ENCODE data around the gene NSD1. TPM values are rescaled to one million over a fixed set of nuclear protein-coding genes. Genes with fewer than 3 reads are reported as not detected.

NSD1 gene
- 168 and 178 TPM in 2 replicates for total RNA-seq
- long read RNA-seq, partial matches to known transcripts, result 39 of 119 reads
- long read RNA-seq, other reads (novel, unspliced or antisense), result 77 of 119 reads

DNA sequence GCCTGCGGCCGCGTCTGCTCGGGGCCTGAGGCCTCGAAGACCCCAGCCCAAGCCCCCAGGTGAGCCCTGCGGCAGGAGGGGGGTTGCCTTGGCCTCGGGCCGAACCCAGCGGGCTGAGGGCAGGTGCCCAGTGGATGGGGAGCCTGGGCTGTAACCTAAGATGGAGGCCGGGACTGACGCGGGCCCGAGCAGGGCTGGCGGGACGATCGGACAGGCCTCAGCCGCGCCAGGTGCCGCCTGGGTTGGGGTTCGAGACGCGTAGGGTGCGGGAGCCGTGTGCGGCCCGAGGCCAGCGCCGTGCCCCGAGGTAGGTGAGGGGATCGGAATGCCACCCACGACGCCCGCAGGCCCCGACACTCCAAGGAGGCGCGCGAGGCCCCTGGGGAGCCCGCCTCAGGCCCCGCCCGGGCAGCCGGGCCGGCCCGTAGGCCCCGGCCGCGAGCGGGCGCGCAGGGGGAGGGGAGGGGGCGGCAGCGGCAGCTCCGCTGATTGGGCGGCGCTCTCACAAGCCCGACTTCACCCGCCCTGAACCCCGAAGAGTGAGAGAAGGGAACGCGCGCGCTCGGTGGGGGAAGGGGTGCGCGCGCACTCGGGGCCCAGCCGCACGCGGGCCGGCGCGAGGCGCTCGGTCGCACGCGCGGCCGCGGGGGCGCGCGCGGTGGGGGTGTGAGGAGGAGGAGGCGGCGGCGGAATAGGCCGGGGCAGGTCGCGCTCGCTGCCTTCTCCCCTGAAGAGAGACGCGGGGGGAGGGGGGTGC is at the start of gene NSD1:
NSD1 (plus strand) TSS at position 678 of the 757 bp plus-strand sequence. CDS start 1,331 bp downstream, outside the sequence.
- DNase-seq (ENCODE audit: low spot score, unreplicated experiment), result peak; percentile 84
- Mint-ChIP-seq H3K9me3 (ENCODE audit: low read depth) (no peaks in the 10 kb centered on the region), H3K4me1 (ENCODE audit: low read depth) (peaks cover 25% of the 10 kb centered on the region), H3K27ac (peak within 1 kb of the TSS; percentile 98), H3K36me3 (ENCODE audit: insufficient read depth) (peaks cover 18% of the 10 kb centered on the region), H3K27me3 (peaks cover 12% of the 10 kb centered on the region), H3K4me3 (ENCODE audit: low read depth) (peak within 1 kb of the TSS; percentile 86)
- TF ChIP-seq, protein P1, sequence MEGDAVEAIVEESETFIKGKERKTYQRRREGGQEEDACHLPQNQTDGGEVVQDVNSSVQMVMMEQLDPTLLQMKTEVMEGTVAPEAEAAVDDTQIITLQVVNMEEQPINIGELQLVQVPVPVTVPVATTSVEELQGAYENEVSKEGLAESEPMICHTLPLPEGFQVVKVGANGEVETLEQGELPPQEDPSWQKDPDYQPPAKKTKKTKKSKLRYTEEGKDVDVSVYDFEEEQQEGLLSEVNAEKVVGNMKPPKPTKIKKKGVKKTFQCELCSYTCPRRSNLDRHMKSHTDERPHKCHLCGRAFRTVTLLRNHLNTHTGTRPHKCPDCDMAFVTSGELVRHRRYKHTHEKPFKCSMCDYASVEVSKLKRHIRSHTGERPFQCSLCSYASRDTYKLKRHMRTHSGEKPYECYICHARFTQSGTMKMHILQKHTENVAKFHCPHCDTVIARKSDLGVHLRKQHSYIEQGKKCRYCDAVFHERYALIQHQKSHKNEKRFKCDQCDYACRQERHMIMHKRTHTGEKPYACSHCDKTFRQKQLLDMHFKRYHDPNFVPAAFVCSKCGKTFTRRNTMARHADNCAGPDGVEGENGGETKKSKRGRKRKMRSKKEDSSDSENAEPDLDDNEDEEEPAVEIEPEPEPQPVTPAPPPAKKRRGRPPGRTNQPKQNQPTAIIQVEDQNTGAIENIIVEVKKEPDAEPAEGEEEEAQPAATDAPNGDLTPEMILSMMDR (IDR thresholded peaks at IDR 0.05; ENCODE audit: unreplicated experiment), result no peak

GRCh38 chr5:177084175-177084574 is 49.4 kb upstream of the NSD1 start:
- Mint-ChIP-seq H3K27me3 (no peaks in the 10 kb centered on the region), H3K9me3 (ENCODE audit: low read depth) (no peaks in the 10 kb centered on the region), H3K27ac (peak overlapping the region; percentile 7), H3K36me3 (ENCODE audit: insufficient read depth) (peaks cover 6% of the 10 kb centered on the region), H3K4me3 (ENCODE audit: low read depth) (no peak overlapping the region), H3K4me1 (ENCODE audit: low read depth) (peaks cover 31% of the 10 kb centered on the region)
- DNase-seq (ENCODE audit: low spot score, unreplicated experiment), result no peak
- TF ChIP-seq, protein P1 (IDR thresholded peaks at IDR 0.05; ENCODE audit: unreplicated experiment), result no peak

DNA sequence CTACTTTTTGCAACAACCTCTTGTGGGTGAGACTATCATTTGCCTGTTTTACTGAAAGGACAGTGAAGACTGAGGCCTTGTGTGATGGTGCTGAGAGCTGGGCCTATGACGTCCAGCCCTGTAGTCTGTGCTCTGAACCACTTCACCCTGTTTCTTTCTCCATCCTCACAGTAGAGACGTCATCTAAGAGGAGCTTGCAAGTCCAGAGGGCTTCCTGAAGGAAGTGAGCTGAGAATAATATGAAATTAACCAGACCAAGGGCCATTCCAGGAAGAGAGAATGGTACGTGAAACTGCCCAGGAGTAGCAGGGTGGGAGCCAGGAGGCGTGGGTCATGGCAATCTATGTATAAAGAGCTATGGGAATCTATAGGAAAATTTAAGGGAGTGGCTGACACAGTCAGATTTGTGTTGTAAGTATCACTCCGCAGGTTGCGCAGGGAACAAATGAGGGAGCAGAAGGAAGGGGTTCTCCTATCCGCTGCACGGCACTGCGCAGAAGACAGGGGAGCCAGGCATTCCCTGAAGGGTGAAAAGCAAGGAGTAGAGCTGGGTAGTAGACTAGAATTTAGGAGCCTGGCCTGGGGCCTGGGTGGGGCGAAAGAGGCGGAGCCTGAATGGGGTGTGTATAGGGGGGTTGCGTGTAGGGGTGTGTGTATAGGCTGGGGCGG is 47.5 kb upstream of the NSD1 start:
- no peak for DNase-seq (ENCODE audit: low spot score, unreplicated experiment)
- H3K27me3 Mint-ChIP-seq, result no peaks in the 10 kb centered on the region
- peaks cover 42% of the 10 kb centered on the region for H3K4me1 Mint-ChIP-seq (ENCODE audit: low read depth)
- H3K27ac Mint-ChIP-seq, result peak overlapping the region; percentile 89
- peaks cover 6% of the 10 kb centered on the region for H3K36me3 Mint-ChIP-seq (ENCODE audit: insufficient read depth)
- H3K9me3 Mint-ChIP-seq (ENCODE audit: low read depth), result no peaks in the 10 kb centered on the region
- TF ChIP-seq, protein P1 (IDR thresholded peaks at IDR 0.05; ENCODE audit: unreplicated experiment), result no peak
- H3K4me3 Mint-ChIP-seq (ENCODE audit: low read depth), result peak overlapping the region; percentile 42

GRCh38 chr5:177086654-177087397 is 46.7 kb upstream of the NSD1 start, which contains the start of gene FGFR4:
Gene FGFR4 (plus strand): TSS chr5:177086915. CDS start chr5:177089603, 2,688 bp downstream.
- DNase-seq (ENCODE audit: low spot score, unreplicated experiment), result peak; percentile 95

More at GRCh38 chr5:177086654-177087397, 46.7 kb upstream of the NSD1 start, which contains the start of gene FGFR4:
- Mint-ChIP-seq H3K9me3 (ENCODE audit: low read depth) (no peaks in the 10 kb centered on the region), H3K4me3 (ENCODE audit: low read depth) (peak within 1 kb of the TSS; percentile 91), H3K27ac (peak within 1 kb of the TSS; percentile 94), H3K4me1 (ENCODE audit: low read depth) (peaks cover 42% of the 10 kb centered on the region), H3K36me3 (ENCODE audit: insufficient read depth) (peaks cover 9% of the 10 kb centered on the region), H3K27me3 (no peaks in the 10 kb centered on the region)
- TF ChIP-seq, protein P1 (IDR thresholded peaks at IDR 0.05; ENCODE audit: unreplicated experiment), result peak; percentile 97

All from progenitor cell of endocrine pancreas (in vitro differentiated cells).